Liver (tissue), 9 donors: ENCODE data around the gene DSG3. TPM values are rescaled to one million over a fixed set of nuclear protein-coding genes. Genes with fewer than 3 reads are reported as not detected.

ENCODE experiments used
- DNase-seq: peaks from one replicate; pipeline ENCODE4 v3.0.0-alpha.2; 2017; ENCODE audit warnings: low spot score
- H3K27ac ChIP-seq, 2 donors: one replicate each; pipeline ENCODE4 v1.7.0; 2013; ENCODE audit warnings: inconsistent platforms in 2 of 2, low read length in 2 of 2, control low read depth in 1 of 2, low read depth in 1 of 2, mild to moderate bottlenecking in 1 of 2
- H3K27me3 ChIP-seq, 4 donors: one replicate each; pipeline versions ENCODE4 v1.6.1 to v1.7.0; 2013; ENCODE audit warnings: low read length in 3 of 4, inconsistent platforms in 1 of 4, mild to moderate bottlenecking in 1 of 4, moderate library complexity in 1 of 4; ENCODE audit not compliant: control insufficient read depth in 4 of 4, insufficient read depth in 4 of 4
- H3K36me3 ChIP-seq, 4 donors: one replicate each; pipeline versions ENCODE4 v1.6.1 to v1.7.0; 2013; ENCODE audit warnings: low read length in 3 of 4, mild to moderate bottlenecking in 3 of 4, low read depth in 1 of 4, moderate library complexity in 1 of 4; ENCODE audit not compliant: control insufficient read depth in 4 of 4, insufficient read depth in 3 of 4
- H3K4me1 ChIP-seq, 4 donors: one replicate each; pipeline versions ENCODE4 v1.6.1 to v1.7.0; 2013; ENCODE audit warnings: low read length in 3 of 4, mild to moderate bottlenecking in 3 of 4, moderate library complexity in 1 of 4; ENCODE audit not compliant: control insufficient read depth in 4 of 4, insufficient read depth in 4 of 4
- H3K4me3 ChIP-seq, 3 donors: one replicate each; pipeline versions ENCODE4 v1.6.1 to v1.7.0; 2013; ENCODE audit warnings: low read length in 3 of 3, control low read depth in 1 of 3, low read depth in 1 of 3, mild to moderate bottlenecking in 1 of 3
- H3K9ac ChIP-seq, 2 donors: one replicate each; pipeline ENCODE4 v1.7.0; 2013; ENCODE audit warnings: low read length in 2 of 2, mild to moderate bottlenecking in 2 of 2, moderate library complexity in 2 of 2, control low read depth in 1 of 2, low read depth in 1 of 2
- H3K9me3 ChIP-seq, 4 donors: one replicate each; pipeline versions ENCODE4 v1.6.1 to v1.7.0; 2013; ENCODE audit warnings: low read length in 3 of 4; ENCODE audit not compliant: control insufficient read depth in 4 of 4
- CTCF ChIP-seq: fragments of 150-350 bp; IDR thresholded peaks from 2 replicates; pipeline ENCODE4 v1.5.1; 2017; ENCODE audit warnings: improper control_type of control experiment, low read depth, low read length; ENCODE audit not compliant: missing input control
- FOXA2 ChIP-seq: IDR thresholded peaks from 2 replicates; pipeline ENCODE4 v1.6.1; 2016; ENCODE audit warnings: antibody characterized with exemption
- GABPA ChIP-seq, 2 donors: IDR thresholded peaks in 1 of 2; conservative IDR thresholded peaks in 1 of 2; 2 replicates each; pipeline ENCODE4 v1.6.1; 2016; ENCODE audit warnings: antibody characterized with exemption in 2 of 2, mild to moderate bottlenecking in 1 of 2, moderate library complexity in 1 of 2
- HNF4A ChIP-seq, 2 donors: conservative IDR thresholded peaks; 2 replicates each; pipeline ENCODE4 v1.6.1; 2016; ENCODE audit warnings: antibody characterized with exemption in 2 of 2, mild to moderate bottlenecking in 2 of 2
- JUND ChIP-seq, 2 donors: IDR thresholded peaks; 2 replicates each; pipeline ENCODE4 v1.6.1; 2016; ENCODE audit warnings: antibody characterized with exemption in 2 of 2
- MAX ChIP-seq: IDR thresholded peaks from 2 replicates; pipeline ENCODE4 v1.6.1; 2016; ENCODE audit warnings: antibody characterized with exemption
- RAD21 ChIP-seq, 2 donors: IDR thresholded peaks; 2 replicates each; pipeline ENCODE4 v1.6.1; 2016; ENCODE audit warnings: antibody characterized with exemption in 2 of 2, mild to moderate bottlenecking in 2 of 2
- REST ChIP-seq: IDR thresholded peaks from 2 replicates; pipeline ENCODE4 v1.6.1; 2016; ENCODE audit warnings: antibody characterized with exemption, mild to moderate bottlenecking
- RXRA ChIP-seq, 2 donors: IDR thresholded peaks; 2 replicates each; pipeline ENCODE4 v1.6.1; 2017 to 2018; ENCODE audit warnings: antibody characterized with exemption in 2 of 2, mild to moderate bottlenecking in 1 of 2
- YY1 ChIP-seq: IDR thresholded peaks from 2 replicates; pipeline ENCODE4 v1.6.1; 2016; ENCODE audit warnings: antibody characterized with exemption, mild to moderate bottlenecking
- WGBS: extraction: QIAGEN DNeasy Blood & Tissue Kit; methylation state at CpG from one replicate; pipeline ENCODE4 v1.1.7; 2013; 5-methylcytosine and 5-hydroxymethylcytosine counted together
- polyA plus RNA-seq, 2 donors: library from polyadenylated mRNA; stranded (reverse) in 1 of 2; unstranded in 1 of 2; fragments of 200-250 nt in 1 of 2; fragments of >200 nt in 1 of 2; fragmentation: Nextera tagmentation in 1 of 2; extraction: Ambion mirVana in 1 of 2; gene quantifications; one replicate each; pipeline versions ENCODE4 v1.2.1 to v1.2.3, GENCODE V29; 2013 to 2015
- total RNA-seq, 2 donors: library from RNA; depleted of rRNA; stranded (reverse); fragments of >200 nt; gene quantifications; one replicate each; pipeline ENCODE4 v1.2.3, GENCODE V29; 2014
- donor health status: healthy.
- donor health status: healthy.
- donor health status: healthy.
- donor health status: healthy.
- donor health status: healthy.

DSG3 gene
- total and polyA plus RNA-seq, 4 donors = not detected

DNA sequence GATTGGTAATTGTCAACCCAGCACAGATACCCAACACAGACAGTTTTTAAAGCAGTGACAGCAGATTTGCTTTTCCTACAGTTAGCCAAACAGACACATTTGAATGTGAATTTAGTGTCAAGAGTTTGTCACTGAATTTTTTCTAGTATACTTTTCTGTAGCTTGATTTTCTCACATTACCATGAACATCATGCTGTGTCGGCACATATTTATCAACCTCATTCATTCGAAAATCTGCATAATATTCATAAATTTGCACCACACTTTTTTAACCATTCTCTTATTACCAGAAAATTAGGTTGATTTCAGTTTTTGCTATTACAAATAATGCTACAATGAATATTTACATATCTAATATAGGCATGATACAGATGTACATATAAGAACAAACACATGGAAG, 27.0 kb upstream of the DSG3 start:
- no peaks in the 10 kb centered on the region for H3K9me3 ChIP-seq
- TF ChIP-seq JUND (IDR thresholded peaks at IDR 0.05) (no peak), CTCF (no peak), MAX (no peak), GABPA (IDR thresholded peaks at IDR 0.05 in 1 of 2, conservative IDR thresholded peaks at IDR 0.05 in 1 of 2) (no peak), HNF4A (conservative IDR thresholded peaks at IDR 0.05) (no peak), YY1 (no peak), RXRA (IDR thresholded peaks at IDR 0.05) (no peak), FOXA2 (no peak), REST (no peak), RAD21 (IDR thresholded peaks at IDR 0.05) (no peak)
- H3K9ac ChIP-seq = no peak overlapping the region
- H3K36me3 ChIP-seq = no peaks in the 10 kb centered on the region
- 90% methylated on average over 2 of the region's 2 CpGs for WGBS
- H3K27ac ChIP-seq = no peak overlapping the region
- H3K27me3 ChIP-seq = no peaks in the 10 kb centered on the region
- no peak for DNase-seq
- H3K4me3 ChIP-seq = no peak overlapping the region
- no peaks in the 10 kb centered on the region for H3K4me1 ChIP-seq

GRCh38 chr18:31424383-31424988, 23.1 kb upstream of the DSG3 start:
- Histone ChIP-seq H3K4me3 (no peak overlapping the region), H3K9me3 (no peaks in the 10 kb centered on the region), H3K27me3 (no peaks in the 10 kb centered on the region), H3K4me1 (no peaks in the 10 kb centered on the region), H3K27ac (no peak overlapping the region), H3K36me3 (no peaks in the 10 kb centered on the region), H3K9ac (no peak overlapping the region)
- DNase-seq = peak; percentile 37
- TF ChIP-seq RAD21 (IDR thresholded peaks at IDR 0.05) (peak; percentile 76 to 85), CTCF (peak; percentile 54), RXRA (IDR thresholded peaks at IDR 0.05) (no peak)
- WGBS = 36% methylated on average over 7 of the region's 7 CpGs
